HG02571 (cell line): Measurements from ENCODE around the gene SMTNL2.
"Not testable (repeated sequence)": the region's sequence is repeated elsewhere in the genome, so short reads cannot be mapped to it uniquely, and the experiment has no call there.

Experiments used
- ATAC-seq: cut with Tn5 transposase; IDR thresholded peaks from one replicate; pipeline ENCODE4 v1.9.1; 2021; ENCODE audit warnings: mild to moderate bottlenecking, moderate library complexity; ENCODE audit not compliant: unreplicated experiment

Gene SMTNL2

GRCh38 chr17:4626734-4627256 is 42.5 kb downstream of the SMTNL2 start:
- no peak for ATAC-seq

GRCh38 chr17:4631431-4631830 is 47.1 kb downstream of the SMTNL2 start:
- ATAC-seq, result no peak

- ATAC-seq, result no peak
These were observed 47.7 kb downstream of the SMTNL2 start for GRCh38 chr17:4631836-4632580.

GRCh38 chr17:4632581-4632920 is 48.2 kb downstream of the SMTNL2 start:
- ATAC-seq, result no peak

GRCh38 chr17:4633643-4634042 is 49.3 kb downstream of the SMTNL2 start:
- no peak for ATAC-seq

GRCh38 chr17:4634976-4635375 is 50.6 kb downstream of the SMTNL2 start:
- ATAC-seq, result no peak

- no peak for ATAC-seq
These were observed 51.6 kb downstream of the SMTNL2 start for GRCh38 chr17:4635823-4636375.

- ATAC-seq, result no peak
These were observed 52.3 kb downstream of the SMTNL2 start for GRCh38 chr17:4636474-4637100.

- ATAC-seq, result not testable (repeated sequence)
These were observed 54.4 kb downstream of the SMTNL2 start for GRCh38 chr17:4638766-4639165.

GRCh38 chr17:4639301-4640059 is 55.2 kb downstream of the SMTNL2 start:
- not testable (repeated sequence) for ATAC-seq

GRCh38 chr17:4640569-4641188 is 56.4 kb downstream of the SMTNL2 start:
- ATAC-seq, result not testable (repeated sequence)

GRCh38 chr17:4641297-4642195 is 57.2 kb downstream of the SMTNL2 start, which contains the start of gene ALOX15:
Gene ALOX15, minus strand, starts transcription at chr17:4641678. Its CDS starts 27 bp downstream, at chr17:4641651.
- ATAC-seq, result no peak

GRCh38 chr17:4642286-4642685 is 58.0 kb downstream of the SMTNL2 start:
- ATAC-seq, result no peak

GRCh38 chr17:4643676-4644075 is 59.3 kb downstream of the SMTNL2 start:
- no peak for ATAC-seq

GRCh38 chr17:4645642-4646041 is 61.3 kb downstream of the SMTNL2 start:
- ATAC-seq, result no peak

- no peak for ATAC-seq
These were observed 64.4 kb downstream of the SMTNL2 start for GRCh38 chr17:4648741-4649140.

GRCh38 chr17:4652997-4653396 is 68.7 kb downstream of the SMTNL2 start:
- ATAC-seq, result no peak

GRCh38 chr17:4655933-4656332 is 71.6 kb downstream of the SMTNL2 start:
- not testable (repeated sequence) for ATAC-seq

GRCh38 chr17:4657678-4658077 is 73.3 kb downstream of the SMTNL2 start:
- ATAC-seq, result no peak
